Measurements from ENCODE around the gene TMEM232.
A peak's percentile ranks its signal among the peaks of the same experiment; 100 is the strongest.
"Not testable (repeated sequence)": the region's sequence is repeated elsewhere in the genome, so short reads cannot be mapped to it uniquely, and the experiment has no call there.

The TMEM232 gene

DNA sequence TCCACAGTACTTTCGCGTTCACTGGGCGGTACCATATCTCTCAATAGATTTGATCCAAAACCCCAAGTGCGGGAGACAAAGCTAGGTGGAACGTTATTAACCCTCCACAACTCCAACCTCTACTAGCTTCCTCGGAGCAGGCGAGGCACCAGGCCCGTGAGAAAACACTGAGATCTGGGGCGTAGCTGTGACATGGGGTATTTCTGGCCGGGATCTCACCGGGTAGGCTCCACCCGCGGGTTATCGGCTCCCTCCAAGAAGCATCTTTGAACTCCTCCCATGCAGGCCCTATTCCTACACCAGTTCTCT, 12.0 kb upstream of the TMEM232 start:
- Histone ChIP-seq H3K4me1 (ENCODE audit: control insufficient read depth, insufficient read depth, low read length) (peaks cover 2% of the 10 kb centered on the region), H3K36me3 (ENCODE audit: control insufficient read depth, insufficient read depth, low read length) (no peaks in the 10 kb centered on the region), H3K27me3 (ENCODE audit: control insufficient read depth, insufficient read depth, low read length) (no peaks in the 10 kb centered on the region), H3K27ac (ENCODE audit: low read depth, low read length) (peak overlapping the region; percentile 60), H3K4me3 (ENCODE audit: low read length) (peak overlapping the region; percentile 93), H3K9ac (ENCODE audit: low read length) (peak overlapping the region; percentile 60)

DNA sequence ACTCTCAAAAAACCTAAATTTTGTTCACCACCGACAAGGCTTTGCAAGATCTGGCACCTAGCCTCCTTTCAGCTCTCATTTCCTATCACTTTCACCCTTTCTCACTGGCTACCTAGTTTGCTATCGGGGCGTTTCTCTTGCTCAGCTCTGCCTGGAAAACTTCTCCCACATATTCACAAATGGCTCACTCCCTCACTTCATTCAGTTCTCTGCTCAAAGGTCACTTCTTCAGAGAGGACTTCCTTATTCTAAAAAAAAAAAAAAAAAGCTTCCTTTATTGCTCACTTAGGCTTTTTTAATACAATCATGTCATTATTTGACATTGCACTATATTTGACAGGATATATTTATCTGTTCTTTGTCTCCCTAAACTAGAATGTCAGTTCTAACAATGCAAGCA, 10.3 kb upstream of the TMEM232 start:
- peaks cover 2% of the 10 kb centered on the region for H3K4me1 ChIP-seq (ENCODE audit: control insufficient read depth, insufficient read depth, low read length)
- no peaks in the 10 kb centered on the region for H3K27me3 ChIP-seq (ENCODE audit: control insufficient read depth, insufficient read depth, low read length)
- H3K9ac ChIP-seq (ENCODE audit: low read length): no peak overlapping the region
- H3K36me3 ChIP-seq (ENCODE audit: control insufficient read depth, insufficient read depth, low read length): no peaks in the 10 kb centered on the region
- H3K27ac ChIP-seq (ENCODE audit: low read depth, low read length): no peak overlapping the region
- H3K4me3 ChIP-seq (ENCODE audit: low read length): no peak overlapping the region

DNA sequence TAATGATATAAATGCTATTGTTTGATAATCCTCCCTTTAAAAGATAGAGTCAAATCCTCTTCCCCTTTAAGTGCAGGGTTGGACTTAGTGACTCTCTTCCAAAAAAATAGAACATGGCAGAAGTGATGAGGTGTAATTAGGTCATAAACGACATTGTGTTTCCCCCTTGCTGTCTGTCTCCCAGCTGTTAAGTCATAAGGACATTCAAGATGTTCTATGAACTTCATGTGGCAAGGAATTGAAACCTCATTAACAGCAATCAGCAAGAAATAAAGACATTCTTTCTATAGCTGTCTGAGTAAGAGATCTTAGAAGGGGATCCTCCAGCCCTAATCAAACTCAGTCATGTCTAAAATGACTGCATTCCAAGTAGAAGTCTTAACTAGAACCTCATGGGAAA, 9.1 kb upstream of the TMEM232 start:
- peaks cover 2% of the 10 kb centered on the region for H3K4me1 ChIP-seq (ENCODE audit: control insufficient read depth, insufficient read depth, low read length)
- no peaks in the 10 kb centered on the region for H3K36me3 ChIP-seq (ENCODE audit: control insufficient read depth, insufficient read depth, low read length)
- no peaks in the 10 kb centered on the region for H3K27me3 ChIP-seq (ENCODE audit: control insufficient read depth, insufficient read depth, low read length)
- no peak overlapping the region for H3K27ac ChIP-seq (ENCODE audit: low read depth, low read length)
- no peak overlapping the region for H3K9ac ChIP-seq (ENCODE audit: low read length)
- H3K4me3 ChIP-seq (ENCODE audit: low read length): no peak overlapping the region

DNA sequence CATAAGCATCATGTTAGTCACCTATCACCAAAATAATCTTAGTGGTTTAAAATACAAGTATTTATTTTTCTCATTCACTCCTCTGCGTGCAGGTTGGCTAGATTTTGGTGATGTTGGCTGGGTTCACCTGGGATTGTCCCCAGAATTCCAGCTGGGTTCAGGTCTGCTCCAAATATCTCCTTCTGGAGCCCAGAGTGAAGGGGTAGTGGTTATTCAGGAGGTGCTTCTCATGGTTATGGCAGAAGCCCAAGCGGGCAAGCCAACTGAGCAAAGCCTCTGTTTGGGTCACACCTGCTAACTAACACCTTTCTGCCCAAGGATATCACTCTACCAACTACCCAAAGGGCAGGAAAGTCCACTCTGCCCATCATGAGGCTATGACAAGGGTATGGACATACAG, 7.6 kb upstream of the TMEM232 start:
- no peak overlapping the region for H3K27ac ChIP-seq (ENCODE audit: low read depth, low read length)
- no peaks in the 10 kb centered on the region for H3K36me3 ChIP-seq (ENCODE audit: control insufficient read depth, insufficient read depth, low read length)
- peaks cover 2% of the 10 kb centered on the region for H3K4me1 ChIP-seq (ENCODE audit: control insufficient read depth, insufficient read depth, low read length)
- H3K9ac ChIP-seq (ENCODE audit: low read length): no peak overlapping the region
- H3K4me3 ChIP-seq (ENCODE audit: low read length): no peak overlapping the region
- H3K27me3 ChIP-seq (ENCODE audit: control insufficient read depth, insufficient read depth, low read length): no peaks in the 10 kb centered on the region

DNA sequence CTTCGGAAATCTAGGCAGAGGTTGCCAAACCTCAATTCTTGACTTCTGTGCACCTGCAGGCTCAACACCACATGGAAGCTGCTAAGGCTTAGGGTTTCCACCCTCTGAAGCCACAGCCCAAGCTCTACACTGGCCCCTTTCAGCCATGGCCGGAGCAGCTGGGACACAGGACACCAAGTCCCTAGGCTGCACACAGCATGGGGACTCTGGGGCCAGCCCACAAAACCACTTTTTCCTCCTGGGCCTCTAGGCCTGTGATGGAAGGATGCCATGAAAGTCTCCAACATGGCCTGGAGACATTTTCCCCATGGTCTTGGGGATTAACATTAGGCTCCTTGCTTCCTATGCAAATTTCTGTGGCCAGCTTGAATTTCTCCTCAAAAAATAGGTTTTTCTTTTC, 5.0 kb upstream of the TMEM232 start:
- H3K36me3 ChIP-seq (ENCODE audit: control insufficient read depth, insufficient read depth, low read length); H3K4me1 ChIP-seq (ENCODE audit: control insufficient read depth, insufficient read depth, low read length); H3K9ac ChIP-seq (ENCODE audit: low read length); H3K27me3 ChIP-seq (ENCODE audit: control insufficient read depth, insufficient read depth, low read length); H3K4me3 ChIP-seq (ENCODE audit: low read length); H3K27ac ChIP-seq (ENCODE audit: low read depth, low read length): not testable (repeated sequence)

DNA sequence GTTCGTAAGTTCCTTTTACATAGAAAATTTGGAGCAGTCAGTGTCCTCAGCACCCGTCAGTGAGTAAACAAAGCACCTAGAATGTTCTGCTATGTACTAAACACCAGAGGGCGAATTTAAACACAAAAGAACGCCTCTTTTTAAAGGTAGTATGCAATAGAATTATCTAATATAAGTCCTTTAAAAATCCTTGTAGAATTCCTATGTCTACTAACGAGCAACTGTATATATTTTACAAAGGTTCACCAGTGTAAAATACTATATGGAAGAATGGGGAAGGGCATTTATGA, 499 bp upstream of the TMEM232 start:
- no peaks in the 10 kb centered on the region for H3K36me3 ChIP-seq (ENCODE audit: control insufficient read depth, insufficient read depth, low read length)
- no peak overlapping the region for H3K27ac ChIP-seq (ENCODE audit: low read depth, low read length)
- no peaks in the 10 kb centered on the region for H3K4me1 ChIP-seq (ENCODE audit: control insufficient read depth, insufficient read depth, low read length)
- H3K27me3 ChIP-seq (ENCODE audit: control insufficient read depth, insufficient read depth, low read length): no peaks in the 10 kb centered on the region
- no peak overlapping the region for H3K9ac ChIP-seq (ENCODE audit: low read length)
- H3K4me3 ChIP-seq (ENCODE audit: low read length): peak overlapping the region; percentile 38

DNA sequence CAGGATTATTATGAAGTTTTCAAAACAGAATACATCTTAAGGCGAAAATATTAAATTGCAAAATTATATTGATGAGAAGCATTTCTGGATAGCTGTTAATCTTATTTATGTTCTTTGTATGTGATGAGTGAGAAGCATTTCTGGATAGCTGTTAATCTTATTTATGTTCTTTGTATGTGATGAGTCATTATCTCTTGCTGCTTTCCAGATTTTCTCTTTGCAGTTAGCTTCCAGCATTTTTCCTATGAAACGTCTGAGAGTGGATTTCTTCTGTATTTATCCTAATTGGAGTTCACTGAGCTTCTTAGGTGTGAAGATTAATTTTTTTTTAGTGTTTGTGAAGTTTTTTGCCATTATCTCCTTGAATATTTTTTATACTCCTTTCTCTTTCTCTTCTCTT, 8.2 kb downstream of the TMEM232 start:
- no peaks in the 10 kb centered on the region for H3K27me3 ChIP-seq (ENCODE audit: control insufficient read depth, insufficient read depth, low read length)
- H3K9ac ChIP-seq (ENCODE audit: low read length): no peak overlapping the region
- no peaks in the 10 kb centered on the region for H3K4me1 ChIP-seq (ENCODE audit: control insufficient read depth, insufficient read depth, low read length)
- H3K4me3 ChIP-seq (ENCODE audit: low read length): no peak overlapping the region
- no peak overlapping the region for H3K27ac ChIP-seq (ENCODE audit: low read depth, low read length)
- no peaks in the 10 kb centered on the region for H3K36me3 ChIP-seq (ENCODE audit: control insufficient read depth, insufficient read depth, low read length)

DNA sequence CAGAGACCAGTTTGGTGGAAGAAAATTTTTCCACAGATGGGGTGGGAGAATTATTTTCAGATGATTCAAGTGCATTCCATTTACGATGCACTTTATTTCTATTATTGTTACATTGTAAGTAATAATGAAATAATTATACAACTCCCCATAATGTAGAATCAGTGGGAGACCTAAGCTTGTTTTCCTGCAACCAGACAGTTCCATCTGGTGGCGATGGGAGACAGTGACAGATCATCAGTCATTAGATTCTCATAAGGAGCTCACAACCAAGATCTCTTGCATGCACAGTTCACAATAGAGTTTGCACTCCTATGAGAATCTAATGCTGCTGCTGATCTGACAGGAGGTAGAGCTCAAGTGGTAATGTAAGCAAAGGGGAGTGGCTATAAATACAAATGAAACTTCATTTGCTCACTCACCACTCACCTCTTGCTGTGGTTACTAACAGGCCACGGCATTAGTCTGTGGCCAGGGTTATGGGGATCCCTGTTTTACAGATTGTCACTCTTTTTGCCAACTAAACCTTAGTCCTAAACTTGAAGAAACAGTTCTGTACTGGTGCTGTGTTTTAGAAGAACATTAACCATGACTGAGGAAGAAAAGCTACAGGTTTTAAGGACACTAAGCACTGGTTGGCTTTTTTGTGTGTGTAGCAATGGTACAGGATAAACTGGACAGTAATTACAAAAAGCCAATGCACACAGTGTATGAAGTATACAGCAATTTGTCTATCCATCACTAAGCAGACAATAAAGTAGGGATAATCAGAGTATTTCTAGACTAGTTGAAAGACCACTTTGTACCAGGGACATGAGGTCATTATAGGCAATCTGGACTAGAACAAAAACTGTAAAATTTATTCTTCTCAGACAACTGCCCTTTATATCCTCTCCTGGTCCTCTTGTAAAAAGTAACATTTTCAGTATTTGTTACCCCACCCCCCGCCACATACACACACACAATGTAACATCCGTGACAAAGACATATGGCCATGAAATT, 9.9 kb downstream of the TMEM232 start:
- no peaks in the 10 kb centered on the region for H3K36me3 ChIP-seq (ENCODE audit: control insufficient read depth, insufficient read depth, low read length)
- no peaks in the 10 kb centered on the region for H3K4me1 ChIP-seq (ENCODE audit: control insufficient read depth, insufficient read depth, low read length)
- no peak overlapping the region for H3K4me3 ChIP-seq (ENCODE audit: low read length)
- H3K27ac ChIP-seq (ENCODE audit: low read depth, low read length): no peak overlapping the region
- no peaks in the 10 kb centered on the region for H3K27me3 ChIP-seq (ENCODE audit: control insufficient read depth, insufficient read depth, low read length)
- no peak overlapping the region for H3K9ac ChIP-seq (ENCODE audit: low read length)

DNA sequence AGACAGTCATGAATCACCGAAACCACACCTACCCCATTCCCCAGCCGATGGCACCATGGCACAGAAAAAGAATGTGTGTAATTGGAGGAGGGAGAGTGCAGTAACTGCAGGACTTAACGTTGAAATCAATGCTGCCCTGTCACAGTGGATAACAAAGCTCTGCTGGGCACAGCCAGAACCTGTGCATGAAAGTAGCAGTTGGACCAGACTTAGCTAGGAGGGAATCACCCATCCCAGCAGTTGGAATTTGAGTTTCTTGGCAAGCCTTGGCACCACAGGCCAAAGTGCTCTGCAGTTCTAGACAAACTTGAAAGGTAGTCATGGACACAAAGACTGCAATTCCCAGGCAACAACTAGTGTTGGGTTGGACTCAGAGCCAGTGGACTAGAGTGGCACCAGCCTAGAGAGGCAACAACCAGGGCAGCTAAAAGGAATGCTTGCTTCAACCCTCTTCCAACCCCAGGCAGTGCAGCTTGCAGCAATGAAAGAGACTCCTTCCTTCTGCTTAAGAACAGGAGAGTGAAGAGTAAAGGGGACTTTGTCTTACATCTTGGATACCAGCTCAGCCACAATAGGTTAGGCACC, 19.1 kb downstream of the TMEM232 start:
- Histone ChIP-seq H3K36me3 (ENCODE audit: control insufficient read depth, insufficient read depth, low read length) (no peaks in the 10 kb centered on the region), H3K9ac (ENCODE audit: low read length) (no peak overlapping the region), H3K4me3 (ENCODE audit: low read length) (no peak overlapping the region), H3K27me3 (ENCODE audit: control insufficient read depth, insufficient read depth, low read length) (no peaks in the 10 kb centered on the region), H3K4me1 (ENCODE audit: control insufficient read depth, insufficient read depth, low read length) (no peaks in the 10 kb centered on the region), H3K27ac (ENCODE audit: low read depth, low read length) (no peak overlapping the region)

DNA sequence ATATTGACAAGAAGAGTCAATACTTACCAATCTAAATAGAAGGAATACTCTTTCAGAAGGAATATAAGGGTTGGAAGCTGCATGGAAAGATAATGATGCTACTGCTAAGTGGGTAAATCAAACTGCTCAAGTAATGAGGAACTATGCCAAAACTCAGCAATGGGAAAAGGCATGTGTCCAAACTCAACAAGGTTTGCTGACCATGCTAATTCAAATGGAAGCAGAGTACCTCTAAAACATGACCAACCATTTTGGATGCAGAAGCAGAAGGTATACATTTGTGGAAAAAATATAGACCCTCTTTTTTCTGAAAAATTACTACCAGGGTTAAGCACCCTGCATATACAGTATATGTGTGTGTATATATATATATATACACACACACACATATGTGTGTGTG, 21.1 kb downstream of the TMEM232 start:
- H3K27me3 ChIP-seq (ENCODE audit: control insufficient read depth, insufficient read depth, low read length): no peaks in the 10 kb centered on the region
- no peaks in the 10 kb centered on the region for H3K4me1 ChIP-seq (ENCODE audit: control insufficient read depth, insufficient read depth, low read length)
- no peak overlapping the region for H3K27ac ChIP-seq (ENCODE audit: low read depth, low read length)
- no peak overlapping the region for H3K4me3 ChIP-seq (ENCODE audit: low read length)
- H3K9ac ChIP-seq (ENCODE audit: low read length): no peak overlapping the region
- H3K36me3 ChIP-seq (ENCODE audit: control insufficient read depth, insufficient read depth, low read length): no peaks in the 10 kb centered on the region

DNA sequence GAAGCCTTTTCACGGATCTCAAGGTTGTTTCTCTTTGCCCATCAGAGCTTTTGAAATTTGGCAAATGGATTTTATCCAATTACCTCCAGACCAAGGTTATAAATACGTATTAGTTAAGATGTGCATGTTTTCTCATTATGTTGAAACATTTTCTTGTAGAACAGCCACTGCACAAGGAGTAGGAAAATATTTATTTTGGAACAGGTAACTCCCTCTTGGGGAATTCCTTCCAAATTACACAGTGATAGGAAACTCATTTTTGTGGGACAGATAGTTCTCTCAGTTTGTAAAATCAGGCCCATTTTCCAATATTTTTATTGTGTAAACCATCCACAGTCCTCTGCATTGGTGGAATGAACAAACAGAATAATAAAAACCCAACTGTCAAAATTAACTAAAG, 23.0 kb downstream of the TMEM232 start:
- Histone ChIP-seq H3K27me3 (ENCODE audit: control insufficient read depth, insufficient read depth, low read length) (no peaks in the 10 kb centered on the region), H3K4me1 (ENCODE audit: control insufficient read depth, insufficient read depth, low read length) (no peaks in the 10 kb centered on the region), H3K9ac (ENCODE audit: low read length) (no peak overlapping the region), H3K4me3 (ENCODE audit: low read length) (no peak overlapping the region), H3K27ac (ENCODE audit: low read depth, low read length) (no peak overlapping the region), H3K36me3 (ENCODE audit: control insufficient read depth, insufficient read depth, low read length) (no peaks in the 10 kb centered on the region)

DNA sequence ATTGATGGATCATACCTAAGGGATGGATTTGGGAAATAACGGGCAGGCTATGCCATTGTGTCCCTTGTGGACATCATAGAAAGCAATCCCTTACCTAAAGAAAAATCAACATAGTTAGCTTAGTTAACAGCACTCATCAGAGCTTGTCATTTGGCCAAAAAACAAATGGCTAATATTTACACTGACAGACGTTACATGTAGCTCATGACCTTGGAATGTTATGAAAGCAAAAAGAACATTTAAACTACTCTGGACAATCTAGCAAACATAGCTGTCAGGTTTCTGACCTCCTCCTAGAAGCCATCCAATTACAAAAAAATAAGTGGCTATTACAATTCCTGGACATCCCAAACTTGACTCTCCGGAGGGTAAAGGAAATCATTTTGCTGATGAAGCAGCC, 23.8 kb downstream of the TMEM232 start:
- Histone ChIP-seq H3K4me1 (ENCODE audit: control insufficient read depth, insufficient read depth, low read length) (no peaks in the 10 kb centered on the region), H3K27ac (ENCODE audit: low read depth, low read length) (no peak overlapping the region), H3K27me3 (ENCODE audit: control insufficient read depth, insufficient read depth, low read length) (no peaks in the 10 kb centered on the region), H3K9ac (ENCODE audit: low read length) (no peak overlapping the region), H3K4me3 (ENCODE audit: low read length) (no peak overlapping the region), H3K36me3 (ENCODE audit: control insufficient read depth, insufficient read depth, low read length) (no peaks in the 10 kb centered on the region)

DNA sequence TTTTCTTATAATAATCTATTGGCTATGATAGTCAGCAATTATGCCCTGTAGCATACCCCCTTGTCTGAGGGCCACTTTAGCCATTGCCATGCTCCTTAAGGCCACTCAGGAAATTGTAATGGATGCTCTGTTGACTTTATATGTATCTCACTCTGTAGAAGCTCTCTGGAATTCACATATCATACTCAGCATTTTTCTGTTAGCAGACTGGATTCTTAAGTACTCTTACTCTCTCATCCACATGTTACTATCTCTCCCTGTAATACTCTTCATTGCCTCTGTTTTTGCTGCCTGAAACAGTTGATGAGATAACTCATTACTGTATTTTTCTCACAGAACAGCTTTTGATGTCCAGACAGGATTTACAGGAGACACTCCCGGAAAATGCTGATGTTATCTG, 24.2 kb downstream of the TMEM232 start:
- Histone ChIP-seq H3K27ac (ENCODE audit: low read depth, low read length) (no peak overlapping the region), H3K36me3 (ENCODE audit: control insufficient read depth, insufficient read depth, low read length) (no peaks in the 10 kb centered on the region), H3K4me1 (ENCODE audit: control insufficient read depth, insufficient read depth, low read length) (no peaks in the 10 kb centered on the region), H3K9ac (ENCODE audit: low read length) (no peak overlapping the region), H3K27me3 (ENCODE audit: control insufficient read depth, insufficient read depth, low read length) (no peaks in the 10 kb centered on the region), H3K4me3 (ENCODE audit: low read length) (no peak overlapping the region)

All from rectal smooth muscle tissue (tissue), 1 donor.